Measurements from ENCODE around the gene LGALS7. TPM values are rescaled to one million over a fixed set of nuclear protein-coding genes. Genes with fewer than 3 reads are reported as not detected.

Gene LGALS7
- total and polyA plus RNA-seq, 7 donors = not detected

GRCh38 chr19:38742906-38743305 lies 30.4 kb downstream of the LGALS7 start:
- Histone ChIP-seq H3K4me1 (no peaks in the 10 kb centered on the region), H3K27me3 (no peaks in the 10 kb centered on the region), H3K27ac (no peak overlapping the region), H3K4me3 (no peak overlapping the region), H3K9me3 (no peaks in the 10 kb centered on the region), H3K36me3 (no peaks in the 10 kb centered on the region)
- 89 to 90% methylated on average over 6 of the region's 6 CpGs for WGBS, 2 donors
- TF ChIP-seq, protein P1, sequence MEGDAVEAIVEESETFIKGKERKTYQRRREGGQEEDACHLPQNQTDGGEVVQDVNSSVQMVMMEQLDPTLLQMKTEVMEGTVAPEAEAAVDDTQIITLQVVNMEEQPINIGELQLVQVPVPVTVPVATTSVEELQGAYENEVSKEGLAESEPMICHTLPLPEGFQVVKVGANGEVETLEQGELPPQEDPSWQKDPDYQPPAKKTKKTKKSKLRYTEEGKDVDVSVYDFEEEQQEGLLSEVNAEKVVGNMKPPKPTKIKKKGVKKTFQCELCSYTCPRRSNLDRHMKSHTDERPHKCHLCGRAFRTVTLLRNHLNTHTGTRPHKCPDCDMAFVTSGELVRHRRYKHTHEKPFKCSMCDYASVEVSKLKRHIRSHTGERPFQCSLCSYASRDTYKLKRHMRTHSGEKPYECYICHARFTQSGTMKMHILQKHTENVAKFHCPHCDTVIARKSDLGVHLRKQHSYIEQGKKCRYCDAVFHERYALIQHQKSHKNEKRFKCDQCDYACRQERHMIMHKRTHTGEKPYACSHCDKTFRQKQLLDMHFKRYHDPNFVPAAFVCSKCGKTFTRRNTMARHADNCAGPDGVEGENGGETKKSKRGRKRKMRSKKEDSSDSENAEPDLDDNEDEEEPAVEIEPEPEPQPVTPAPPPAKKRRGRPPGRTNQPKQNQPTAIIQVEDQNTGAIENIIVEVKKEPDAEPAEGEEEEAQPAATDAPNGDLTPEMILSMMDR (IDR thresholded peaks at IDR 0.05) = no peak
- intact Hi-C loops (cut with DNase I) = no loop called here
- DNase-seq = no peak

GRCh38 chr19:38742296-38742695 lies 31.0 kb downstream of the LGALS7 start:
- peaks cover 0 to 1% (median under 1%) of the 10 kb centered on the region in 4 donors for H3K4me1 ChIP-seq
- WGBS, 2 donors = 95 to 96% methylated on average over 9 of the region's 9 CpGs
- intact Hi-C loops (cut with DNase I) = no loop called here

DNA sequence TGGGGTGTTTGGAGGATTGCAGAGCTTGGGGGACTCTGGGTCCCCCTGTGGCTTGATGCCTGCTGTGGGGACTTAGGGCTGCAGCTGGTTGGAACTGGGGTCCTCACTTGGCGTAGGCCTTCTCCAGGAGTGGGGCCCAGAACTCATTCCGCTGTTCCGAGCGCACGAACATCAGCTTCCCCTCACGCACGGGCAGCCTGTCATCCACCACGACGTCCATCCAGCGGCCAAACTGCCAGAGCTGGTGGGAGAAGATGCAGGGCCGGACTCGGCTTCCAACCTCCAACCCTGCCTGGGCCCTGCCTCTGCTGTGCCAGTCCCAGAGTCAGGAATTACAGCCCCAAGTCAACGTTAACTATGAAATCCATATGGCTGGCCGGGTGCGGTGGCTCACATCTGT lies 31.6 kb downstream of the LGALS7 start:
- intact Hi-C loops (cut with DNase I) = no loop called here
- H3K27me3 ChIP-seq = no peaks in the 10 kb centered on the region
- no peak overlapping the region for H3K27ac ChIP-seq
- TF ChIP-seq EP300 (IDR thresholded peaks at IDR 0.05) (no peak), POLR2AphosphoS5 (IDR thresholded peaks at IDR 0.05) (no peak), POLR2A (IDR thresholded peaks at IDR 0.05) (no peak)
- TF ChIP-seq, protein P1 (IDR thresholded peaks at IDR 0.05) = no peak
- H3K9me3 ChIP-seq = no peaks in the 10 kb centered on the region
- H3K4me3 ChIP-seq = no peak overlapping the region
- H3K4me1 ChIP-seq = peaks cover 0 to 8% (median 4%) of the 10 kb centered on the region in 4 donors
- DNase-seq = no peak
- no peaks in the 10 kb centered on the region for H3K36me3 ChIP-seq
- WGBS, 2 donors = 97% methylated on average over 15 of the region's 15 CpGs

More at GRCh38 chr19:38742296-38742695, 31.0 kb downstream of the LGALS7 start:
- no peak for DNase-seq
- Histone ChIP-seq H3K27ac (no peak overlapping the region), H3K36me3 (no peaks in the 10 kb centered on the region), H3K9me3 (no peaks in the 10 kb centered on the region), H3K27me3 (no peaks in the 10 kb centered on the region), H3K4me3 (no peak overlapping the region)
- TF ChIP-seq EP300 (IDR thresholded peaks at IDR 0.05) (no peak), POLR2AphosphoS5 (IDR thresholded peaks at IDR 0.05) (no peak), POLR2A (IDR thresholded peaks at IDR 0.05) (no peak)
- TF ChIP-seq, protein P1 (IDR thresholded peaks at IDR 0.05) = no peak

DNA sequence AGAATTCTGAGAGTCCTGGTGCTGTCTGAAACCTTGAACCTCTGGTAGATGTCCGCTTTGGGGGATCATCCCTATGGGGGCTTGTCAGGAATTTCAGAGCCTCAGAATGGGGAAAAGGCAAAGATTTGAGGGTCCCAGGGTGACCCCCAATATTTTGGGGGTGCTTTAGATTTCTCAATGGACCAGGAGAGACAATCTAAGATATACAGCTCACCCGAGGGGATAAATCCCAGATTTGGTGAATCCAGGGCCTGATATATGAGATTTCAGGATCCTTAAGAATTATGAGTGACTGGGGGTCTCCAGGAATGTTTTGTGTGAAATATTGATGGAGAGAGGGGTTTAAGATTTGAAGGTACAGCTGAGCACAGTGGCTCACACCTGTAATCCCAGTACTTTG lies 32.4 kb downstream of the LGALS7 start:
- intact Hi-C loops (cut with DNase I) = no loop called here
- no peaks in the 10 kb centered on the region for H3K36me3 ChIP-seq
- WGBS, 2 donors = 93 to 96% methylated on average over 2 of the region's 2 CpGs
- no peak for DNase-seq
- no peak overlapping the region for H3K4me3 ChIP-seq
- peaks cover 0 to 15% (median 11%) of the 10 kb centered on the region in 4 donors for H3K4me1 ChIP-seq
- no peaks in the 10 kb centered on the region for H3K9me3 ChIP-seq
- H3K27ac ChIP-seq = no peak overlapping the region
- H3K27me3 ChIP-seq = no peaks in the 10 kb centered on the region
- TF ChIP-seq POLR2AphosphoS5 (IDR thresholded peaks at IDR 0.05) (no peak), POLR2A (IDR thresholded peaks at IDR 0.05) (no peak), EP300 (IDR thresholded peaks at IDR 0.05) (no peak)
- TF ChIP-seq, protein P1 (IDR thresholded peaks at IDR 0.05) = no peak

DNA sequence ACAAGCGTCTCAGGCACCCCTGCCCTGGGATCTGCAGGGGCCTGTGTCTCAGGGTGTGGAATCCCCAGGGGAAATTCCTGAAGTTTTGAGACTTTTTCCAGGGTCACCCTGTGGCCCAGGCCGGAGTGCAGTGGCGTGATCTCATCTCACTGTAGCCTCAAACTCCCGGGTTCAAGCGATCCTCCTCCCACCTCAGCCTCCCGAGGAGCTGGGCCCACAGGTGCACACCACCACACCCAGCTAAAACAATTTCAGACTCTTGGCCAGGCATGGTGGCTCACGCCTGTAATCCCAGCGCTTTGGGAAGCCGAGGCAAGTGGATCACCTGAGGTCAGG lies 33.1 kb downstream of the LGALS7 start:
- WGBS, 2 donors = 83 to 88% methylated on average over 9 of the region's 9 CpGs

More for the DNA sequence above, 33.1 kb downstream of the LGALS7 start:
- TF ChIP-seq, protein P1 (IDR thresholded peaks at IDR 0.05) = no peak
- no peak for TF ChIP-seq POLR2AphosphoS5 (IDR thresholded peaks at IDR 0.05)
- no peak for TF ChIP-seq EP300 (IDR thresholded peaks at IDR 0.05)
- no peak for TF ChIP-seq POLR2A (IDR thresholded peaks at IDR 0.05)
- intact Hi-C loops (cut with DNase I) = no loop called here
- DNase-seq = no peak
- Histone ChIP-seq H3K27me3 (no peaks in the 10 kb centered on the region), H3K36me3 (no peaks in the 10 kb centered on the region), H3K27ac (no peak overlapping the region), H3K4me3 (no peak overlapping the region), H3K9me3 (no peaks in the 10 kb centered on the region), H3K4me1 (peaks cover 0 to 15% (median 12%) of the 10 kb centered on the region in 4 donors)
